Measurements from ENCODE around the gene MFAP4. TPM values are rescaled to one million over a fixed set of nuclear protein-coding genes. Genes with fewer than 3 reads are reported as not detected.

The MFAP4 gene
- polyA plus RNA-seq, 1 donor from 2014 or later: not detected

- Histone ChIP-seq H4K20me1 (ENCODE audit: insufficient read depth) (no peaks in the 10 kb centered on the region), H3K27ac (ENCODE audit: low read length) (no peak overlapping the region), H3K27me3 (ENCODE audit: insufficient read depth, low read depth, low read length) (no peaks in the 10 kb centered on the region), H3K36me3 (ENCODE audit: insufficient read depth, low read length) (peaks cover 5% of the 10 kb centered on the region), H3K9ac (ENCODE audit: low read length) (no peak overlapping the region), H3K9me2 (ENCODE audit: insufficient read depth, low read length) (no peaks in the 10 kb centered on the region), H3F3A (ENCODE audit: insufficient read depth, low read length, poor library complexity, severe bottlenecking) (no peaks in the 10 kb centered on the region), H3K9me3 (ENCODE audit: low read length) (no peaks in the 10 kb centered on the region), H3K4me3 (ENCODE audit: low read length) (no peak overlapping the region), H2AFZ (ENCODE audit: low read depth, low read length) (no peak overlapping the region), H3K4me2 (ENCODE audit: low read length) (no peak overlapping the region), H3K79me2 (replicated peaks; ENCODE audit: insufficient read depth, low read length) (no peaks in the 10 kb centered on the region)
- TF ChIP-seq SMC3 (conservative IDR thresholded peaks at IDR 0.05; ENCODE audit: poor library complexity): no peak
- TF ChIP-seq CTCF (IDR thresholded peaks at IDR 0.05; ENCODE audit: poor library complexity, severe bottlenecking): no peak
- no peak for TF ChIP-seq TAF1 (IDR thresholded peaks at IDR 0.05; ENCODE audit: low read depth)
- no peak for TF ChIP-seq POLR2AphosphoS5 (IDR thresholded peaks at IDR 0.05)
- TF ChIP-seq MXI1 (conservative IDR thresholded peaks at IDR 0.05; ENCODE audit: poor library complexity, severe bottlenecking): no peak
- TF ChIP-seq EP300 (conservative IDR thresholded peaks at IDR 0.05; ENCODE audit: poor library complexity, severe bottlenecking): no peak
- no peak for TF ChIP-seq EZH2 (IDR thresholded peaks at IDR 0.05; ENCODE audit: borderline replicate concordance, insufficient read depth, low read length, poor library complexity, severe bottlenecking)
- no peak for TF ChIP-seq REST (IDR thresholded peaks at IDR 0.05; ENCODE audit: borderline replicate concordance)
- no peak for TF ChIP-seq RAD21 (conservative IDR thresholded peaks at IDR 0.05)
These were observed 1.0 kb upstream of the MFAP4 start for GRCh38 chr17:19387921-19388521.

GRCh38 chr17:19386051-19386929 is 700 bp downstream of the MFAP4 start:
- Histone ChIP-seq H3K9ac (ENCODE audit: low read length) (no peak overlapping the region), H3K27ac (ENCODE audit: low read length) (no peak overlapping the region)

More at GRCh38 chr17:19386051-19386929, 700 bp downstream of the MFAP4 start:
- H3K9me3 ChIP-seq (ENCODE audit: low read length): no peaks in the 10 kb centered on the region
- H3K36me3 ChIP-seq (ENCODE audit: insufficient read depth, low read length): peaks cover 5% of the 10 kb centered on the region
- TF ChIP-seq REST (IDR thresholded peaks at IDR 0.05; ENCODE audit: borderline replicate concordance) (no peak), TAF1 (IDR thresholded peaks at IDR 0.05; ENCODE audit: low read depth) (no peak), MXI1 (conservative IDR thresholded peaks at IDR 0.05; ENCODE audit: poor library complexity, severe bottlenecking) (no peak), EP300 (conservative IDR thresholded peaks at IDR 0.05; ENCODE audit: poor library complexity, severe bottlenecking) (no peak)
- H3F3A ChIP-seq (ENCODE audit: insufficient read depth, low read length, poor library complexity, severe bottlenecking): no peaks in the 10 kb centered on the region
- no peaks in the 10 kb centered on the region for H3K9me2 ChIP-seq (ENCODE audit: insufficient read depth, low read length)
- H3K27me3 ChIP-seq (ENCODE audit: insufficient read depth, low read depth, low read length): no peaks in the 10 kb centered on the region
- H3K4me2 ChIP-seq (ENCODE audit: low read length): no peak overlapping the region
- H4K20me1 ChIP-seq (ENCODE audit: insufficient read depth): no peaks in the 10 kb centered on the region
- no peak overlapping the region for H3K4me3 ChIP-seq (ENCODE audit: low read length)
- no peak overlapping the region for H2AFZ ChIP-seq (ENCODE audit: low read depth, low read length)
- H3K79me2 ChIP-seq (replicated peaks; ENCODE audit: insufficient read depth, low read length): no peaks in the 10 kb centered on the region

Measured in neural cell (in vitro differentiated cells).